Gastroesophageal sphincter (tissue), 2 donors: ENCODE measurements around the gene MRTFB.

Source experiments
- EP300 ChIP-seq: sonication (generic); formaldehyde crosslinking; IDR thresholded peaks from one replicate; pipeline ENCODE4 v1.6.1; 2017; ENCODE audit warnings: antibody characterized with exemption, mild to moderate bottlenecking
- POLR2A ChIP-seq, 2 donors: fragments of 450-650 bp; IDR thresholded peaks; one replicate each; pipeline ENCODE4 v1.6.1; 2017; ENCODE audit warnings: antibody characterized with exemption in 2 of 2, mild to moderate bottlenecking in 2 of 2, moderate library complexity in 1 of 2

- TF ChIP-seq POLR2A (IDR thresholded peaks at IDR 0.05) (no peak), EP300 (no peak)
Measured at GRCh38 chr16:14286368-14287230, 215.5 kb downstream of the MRTFB start.
